ENCODE data around the gene SLC17A2. TPM values are rescaled to one million over a fixed set of nuclear protein-coding genes. Genes with fewer than 3 reads are reported as not detected.

The SLC17A2 gene
- total RNA-seq (2022; extraction: Qiagen RNA extraction), result not detected in 5 replicates

GRCh38 chr6:25930532-25931410 is at the start of gene SLC17A2:
Gene SLC17A2 (minus strand): TSS chr6:25930691. CDS start chr6:25925796, 4,895 bp downstream.

GRCh38 chr6:25962149-25963127 is 31.9 kb upstream of the SLC17A2 start, which contains the start of gene TRIM38:
Gene TRIM38 (plus strand): TSS chr6:25962802. CDS start chr6:25966523, 3,721 bp downstream.

GRCh38 chr6:25874118-25874517 is 56.4 kb downstream of the SLC17A2 start, which contains the start of gene SLC17A3:
Gene SLC17A3 (minus strand): TSS chr6:25874243. CDS start chr6:25868387, 5,856 bp downstream.

Other genes starting within 250 kb of the SLC17A2 start
- gene SLC17A4, start 175.9 kb downstream of the SLC17A2 start, total RNA-seq (2022; extraction: Qiagen RNA extraction), result not detected in 5 replicates
- 0.09 to 0.16 TPM (median 0.12 TPM) in 4 of 5 replicates, not detected in the other for gene SLC17A1, start 98.6 kb downstream of the SLC17A2 start, total RNA-seq (2022; extraction: Qiagen RNA extraction)
- gene SLC17A3, start 56.4 kb downstream of the SLC17A2 start, total RNA-seq (2022; extraction: Qiagen RNA extraction), result 0.82 to 1.1 TPM (median 0.93 TPM) in 5 replicates
- gene TRIM38, start 32.1 kb upstream of the SLC17A2 start, total RNA-seq (2022; extraction: Qiagen RNA extraction), result 1.6 to 2.1 TPM (median 1.7 TPM) in 5 replicates
- gene HFE, start 156.7 kb upstream of the SLC17A2 start, total RNA-seq (2022; extraction: Qiagen RNA extraction), result 10.7 to 14.6 TPM (median 12.9 TPM) in 5 replicates

Measured in A549 treated with Mapracorat at 1 μM for 4 hours (cell line).